Gastroesophageal sphincter (tissue), 4 donors: ENCODE results near the gene MACROD2. TPM values are rescaled to one million over a fixed set of nuclear protein-coding genes. Genes with fewer than 3 reads are reported as not detected.

Experiments
- ATAC-seq: fragments of 150-250 bp; one replicate; pipeline ENCODE4 v1.9.1; 2016; ENCODE audit warnings: mild to moderate bottlenecking, moderate library complexity
- H3K27ac ChIP-seq, 4 donors: fragments of 200-600 bp; sonication (generic) in 3 of 4; 1 replicate in 3 of 4; 2 replicates in 1 of 4; pipeline ENCODE4 v1.5.1; 2016 to 2019
- H3K27me3 ChIP-seq: fragments of 200-600 bp; sonication (generic); one replicate; pipeline ENCODE4 v1.5.1; 2019
- H3K36me3 ChIP-seq, 2 donors: fragments of 200-600 bp; sonication (generic); one replicate each; pipeline ENCODE4 v1.5.1; 2019; ENCODE audit warnings: control low read depth in 1 of 2
- H3K4me1 ChIP-seq, 3 donors: fragments of 200-600 bp; sonication (generic); 1 replicate in 2 of 3; 2 replicates in 1 of 3; pipeline ENCODE4 v1.5.1; 2016 to 2019; ENCODE audit warnings: control low read depth in 2 of 3
- H3K4me3 ChIP-seq, 2 donors: fragments of 200-600 bp; sonication (generic); one replicate each; pipeline ENCODE4 v1.5.1; 2019; ENCODE audit warnings: mild to moderate bottlenecking in 1 of 2, moderate library complexity in 1 of 2
- H3K9me3 ChIP-seq, 3 donors: fragments of 200-600 bp; sonication (generic); one replicate each; pipeline ENCODE4 v1.5.1; 2017 to 2019; ENCODE audit warnings: control low read depth in 2 of 3
- CTCF ChIP-seq, 4 experiments: fragments of 200-600 bp in 2 of 4; fragments of 450-650 bp in 2 of 4; sonication (generic) in 1 of 4; IDR thresholded peaks; one replicate each; pipeline ENCODE4 v1.5.1; 2017 to 2019; ENCODE audit warnings: antibody characterized with exemption in 4 of 4, mild to moderate bottlenecking in 2 of 4, moderate library complexity in 2 of 4
- EP300 ChIP-seq: sonication (generic); formaldehyde crosslinking; IDR thresholded peaks from one replicate; pipeline ENCODE4 v1.6.1; 2017; ENCODE audit warnings: antibody characterized with exemption, mild to moderate bottlenecking
- POLR2A ChIP-seq, 2 donors: fragments of 450-650 bp; IDR thresholded peaks; one replicate each; pipeline ENCODE4 v1.6.1; 2017; ENCODE audit warnings: antibody characterized with exemption in 2 of 2, mild to moderate bottlenecking in 2 of 2, moderate library complexity in 1 of 2
- POLR2AphosphoS5 ChIP-seq: sonication (generic); formaldehyde crosslinking; IDR thresholded peaks from one replicate; pipeline ENCODE4 v1.6.1; 2017; ENCODE audit warnings: antibody characterized with exemption
- WGBS, 2 donors: methylation state at CpG; one replicate each; pipeline ENCODE4 v1.1.5; 2018; ENCODE audit warnings: low coverage in 1 of 2; 5-methylcytosine and 5-hydroxymethylcytosine counted together
- total RNA-seq, 4 donors: library from RNA; depleted of rRNA; stranded (reverse); fragments of >200 nt; gene quantifications; one replicate each; pipeline ENCODE4 v1.1.0, GENCODE V29; 2016

MACROD2 gene
- total RNA-seq, 4 donors from 2014 or later: 4.0 to 12.1 (median 7.4) TPM

GRCh38 chr20:14687313-14687712 lies 692.0 kb downstream of the MACROD2 start:
- Histone ChIP-seq H3K4me3 (no peak overlapping the region), H3K27ac (no peak overlapping the region), H3K27me3 (no peaks in the 10 kb centered on the region), H3K4me1 (no peaks in the 10 kb centered on the region), H3K9me3 (no peaks in the 10 kb centered on the region), H3K36me3 (no peaks in the 10 kb centered on the region)
- no peak for TF ChIP-seq EP300
- no peak for TF ChIP-seq POLR2A (IDR thresholded peaks at IDR 0.05)
- no peak for TF ChIP-seq CTCF (IDR thresholded peaks at IDR 0.05)
- TF ChIP-seq POLR2AphosphoS5: no peak
- no peak for ATAC-seq
- 75 to 85% methylated on average over 1 to 2 of the region's 2 CpGs for WGBS, 2 donors

DNA sequence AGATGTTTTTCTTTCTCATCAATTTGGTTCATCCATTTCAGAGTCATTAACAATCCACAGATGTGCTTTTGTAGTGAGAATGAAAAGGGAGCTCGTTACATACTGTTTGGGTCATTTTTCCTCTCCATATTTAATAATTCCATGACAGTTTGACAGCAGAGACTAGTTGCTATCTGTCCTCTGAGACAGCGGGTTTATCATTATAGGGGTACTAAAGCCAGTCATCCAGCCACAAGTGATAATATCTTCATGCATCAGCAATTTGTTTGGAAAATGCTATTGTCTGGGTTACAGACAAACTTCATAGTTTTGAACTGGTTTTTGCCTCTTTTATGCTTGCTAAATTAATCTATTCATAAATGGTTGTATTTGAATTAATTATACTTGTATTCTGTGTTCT lies 692.7 kb downstream of the MACROD2 start:
- no peaks in the 10 kb centered on the region for H3K4me1 ChIP-seq
- no peak overlapping the region for H3K4me3 ChIP-seq
- no peak for ATAC-seq
- H3K36me3 ChIP-seq: no peaks in the 10 kb centered on the region
- no peak overlapping the region for H3K27ac ChIP-seq
- TF ChIP-seq POLR2A (IDR thresholded peaks at IDR 0.05) (no peak), EP300 (no peak), POLR2AphosphoS5 (no peak), CTCF (IDR thresholded peaks at IDR 0.05) (no peak)
- H3K9me3 ChIP-seq: no peaks in the 10 kb centered on the region
- WGBS, 2 donors: 58 to 64% methylated on average over 2 of the region's 2 CpGs
- H3K27me3 ChIP-seq: no peaks in the 10 kb centered on the region

GRCh38 chr20:14691994-14692393 lies 696.7 kb downstream of the MACROD2 start:
- no peak for ATAC-seq
- H3K36me3 ChIP-seq: no peaks in the 10 kb centered on the region
- no peak for TF ChIP-seq POLR2AphosphoS5
- no peak for TF ChIP-seq CTCF (IDR thresholded peaks at IDR 0.05)
- no peak for TF ChIP-seq POLR2A (IDR thresholded peaks at IDR 0.05)
- TF ChIP-seq EP300: no peak
- H3K9me3 ChIP-seq: no peaks in the 10 kb centered on the region
- H3K4me3 ChIP-seq: no peak overlapping the region
- H3K27ac ChIP-seq: no peak overlapping the region
- H3K27me3 ChIP-seq: no peaks in the 10 kb centered on the region
- 90 to 95% methylated on average over 3 of the region's 3 CpGs for WGBS, 2 donors
- H3K4me1 ChIP-seq: no peaks in the 10 kb centered on the region

GRCh38 chr20:14696478-14696877 lies 701.2 kb downstream of the MACROD2 start:
- no peaks in the 10 kb centered on the region for H3K27me3 ChIP-seq
- TF ChIP-seq POLR2A (IDR thresholded peaks at IDR 0.05): no peak
- no peak for TF ChIP-seq EP300
- TF ChIP-seq CTCF (IDR thresholded peaks at IDR 0.05): no peak
- TF ChIP-seq POLR2AphosphoS5: no peak
- ATAC-seq: no peak
- WGBS, 2 donors: 81 to 87% methylated on average over 3 of the region's 3 CpGs
- H3K36me3 ChIP-seq: no peaks in the 10 kb centered on the region
- no peaks in the 10 kb centered on the region for H3K9me3 ChIP-seq
- no peak overlapping the region for H3K27ac ChIP-seq
- H3K4me1 ChIP-seq: no peaks in the 10 kb centered on the region
- H3K4me3 ChIP-seq: no peak overlapping the region

GRCh38 chr20:14696937-14697336 lies 701.6 kb downstream of the MACROD2 start:
- Histone ChIP-seq H3K4me1 (no peaks in the 10 kb centered on the region), H3K27me3 (no peaks in the 10 kb centered on the region), H3K36me3 (no peaks in the 10 kb centered on the region), H3K9me3 (no peaks in the 10 kb centered on the region), H3K27ac (no peak overlapping the region), H3K4me3 (no peak overlapping the region)
- 35 to 63% methylated on average over 3 of the region's 4 CpGs for WGBS, 2 donors
- TF ChIP-seq POLR2AphosphoS5 (no peak), POLR2A (IDR thresholded peaks at IDR 0.05) (no peak), CTCF (IDR thresholded peaks at IDR 0.05) (no peak), EP300 (no peak)
- no peak for ATAC-seq
